ENCODE results near the gene SLC6A6. TPM values are rescaled to one million over a fixed set of nuclear protein-coding genes. Genes with fewer than 3 reads are reported as not detected.

The SLC6A6 gene
- total RNA-seq, 4 donors from 2014 or later, result 35.7 to 75.2 (median 56.4) TPM

GRCh38 chr3:14440168-14440518 is 37.7 kb downstream of the SLC6A6 start:
- no peak for ATAC-seq (ENCODE audit: low FRiP score)
- no peak for TF ChIP-seq CTCF (IDR thresholded peaks at IDR 0.05)
- DNase-seq (ENCODE audit: low spot score), result no peak

- ATAC-seq (ENCODE audit: low FRiP score), result no peak
Observed at GRCh38 chr3:14440531-14441239, 38.3 kb downstream of the SLC6A6 start.

GRCh38 chr3:14441240-14441919 is 39.0 kb downstream of the SLC6A6 start:
- ATAC-seq (ENCODE audit: low FRiP score) (no peak), DNase-seq (ENCODE audit: low spot score) (no peak)
- no peak for TF ChIP-seq CTCF (IDR thresholded peaks at IDR 0.05)

More at GRCh38 chr3:14440531-14441239, 38.3 kb downstream of the SLC6A6 start:
- no peak for DNase-seq (ENCODE audit: low spot score)
- no peak for TF ChIP-seq CTCF (IDR thresholded peaks at IDR 0.05)

GRCh38 chr3:14441920-14442300 is 39.5 kb downstream of the SLC6A6 start:
- no peak for DNase-seq (ENCODE audit: low spot score)
- no peak for TF ChIP-seq CTCF (IDR thresholded peaks at IDR 0.05)
- no peak for ATAC-seq (ENCODE audit: low FRiP score)

- ATAC-seq (ENCODE audit: low FRiP score) (no peak), DNase-seq (ENCODE audit: low spot score) (no peak)
- no peak for TF ChIP-seq CTCF (IDR thresholded peaks at IDR 0.05)
Observed at GRCh38 chr3:14444380-14444779, 42.0 kb downstream of the SLC6A6 start.

GRCh38 chr3:14445773-14446172 is 43.4 kb downstream of the SLC6A6 start:
- ATAC-seq (ENCODE audit: low FRiP score) (no peak), DNase-seq (ENCODE audit: low spot score) (no peak)

More at GRCh38 chr3:14445773-14446172, 43.4 kb downstream of the SLC6A6 start:
- no peak for TF ChIP-seq CTCF (IDR thresholded peaks at IDR 0.05)

All from omental fat pad (tissue), 4 donors.